Ishikawa (cell line): Measurements from ENCODE around the gene SLC6A6.

Experiments used
- CEBPB ChIP-seq: IDR thresholded peaks from 2 replicates; pipeline ENCODE4 v1.6.1; 2012
- CREB1 ChIP-seq: IDR thresholded peaks from 2 replicates; pipeline ENCODE4 v1.6.1; 2012; ENCODE audit warnings: low read depth
- EGR1 ChIP-seq: IDR thresholded peaks from 2 replicates; pipeline ENCODE4 v1.6.1; 2012
- EP300 ChIP-seq: IDR thresholded peaks from 2 replicates; pipeline ENCODE4 v1.6.1; 2012; ENCODE audit warnings: borderline replicate concordance
- FOXM1 ChIP-seq: IDR thresholded peaks from 2 replicates; pipeline ENCODE4 v1.6.1; 2012; ENCODE audit warnings: low read depth, borderline replicate concordance
- MAX ChIP-seq: IDR thresholded peaks from 2 replicates; pipeline ENCODE4 v1.6.1; 2012
- NFIC ChIP-seq: IDR thresholded peaks from 2 replicates; pipeline ENCODE4 v1.6.1; 2012
- RAD21 ChIP-seq: IDR thresholded peaks from 2 replicates; pipeline ENCODE4 v1.6.1; 2012; ENCODE audit warnings: low read depth
- TAF1 ChIP-seq: IDR thresholded peaks from 2 replicates; pipeline ENCODE4 v1.6.1; 2012; ENCODE audit warnings: low read depth, mild to moderate bottlenecking
- TCF12 ChIP-seq: IDR thresholded peaks from 2 replicates; pipeline ENCODE4 v1.6.1; 2012; ENCODE audit warnings: low read depth
- TEAD4 ChIP-seq: IDR thresholded peaks from 2 replicates; pipeline ENCODE4 v1.6.1; 2012
- YY1 ChIP-seq: IDR thresholded peaks from 2 replicates; pipeline ENCODE4 v1.6.1; 2012; ENCODE audit warnings: low read depth
- ZBTB7A ChIP-seq: IDR thresholded peaks from 2 replicates; pipeline ENCODE4 v1.6.1; 2012; ENCODE audit warnings: low read depth
- TF ChIP-seq, protein P1 (sequence below): IDR thresholded peaks from 2 replicates; pipeline ENCODE4 v1.6.1; 2012
- TF ChIP-seq, protein P2 (sequence below): IDR thresholded peaks from 2 replicates; pipeline ENCODE4 v1.6.1; 2012; ENCODE audit warnings: low read depth, mild to moderate bottlenecking

The SLC6A6 gene

DNA sequence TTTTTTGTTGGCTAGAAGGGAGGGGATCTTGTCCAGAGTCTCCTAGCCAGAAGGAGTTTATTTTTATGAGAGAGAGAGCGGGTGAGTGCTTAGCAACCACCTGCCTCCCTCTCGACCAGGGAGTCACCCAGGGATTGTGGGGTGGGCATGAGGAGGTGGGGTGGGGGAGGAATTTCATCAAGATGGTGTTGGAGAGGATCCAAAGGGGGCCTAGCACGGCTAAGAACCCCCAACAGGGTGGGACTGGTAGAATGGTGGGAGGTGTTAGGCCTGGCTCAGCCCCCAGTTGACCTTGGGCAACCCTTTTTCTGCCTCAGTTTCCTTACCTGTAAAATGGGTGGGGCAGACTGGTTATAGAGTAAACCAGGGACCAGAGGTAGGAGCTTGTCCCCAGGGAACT is 1.8 kb downstream of the SLC6A6 start:
- TF ChIP-seq EGR1 (no peak), FOXM1 (no peak), MAX (no peak), TEAD4 (no peak), EP300 (no peak), RAD21 (no peak), ZBTB7A (no peak), CEBPB (no peak), TCF12 (no peak), YY1 (no peak), TAF1 (no peak), CREB1 (no peak), NFIC (no peak)
- TF ChIP-seq, protein P1, sequence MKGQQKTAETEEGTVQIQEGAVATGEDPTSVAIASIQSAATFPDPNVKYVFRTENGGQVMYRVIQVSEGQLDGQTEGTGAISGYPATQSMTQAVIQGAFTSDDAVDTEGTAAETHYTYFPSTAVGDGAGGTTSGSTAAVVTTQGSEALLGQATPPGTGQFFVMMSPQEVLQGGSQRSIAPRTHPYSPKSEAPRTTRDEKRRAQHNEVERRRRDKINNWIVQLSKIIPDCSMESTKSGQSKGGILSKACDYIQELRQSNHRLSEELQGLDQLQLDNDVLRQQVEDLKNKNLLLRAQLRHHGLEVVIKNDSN, result no peak
- TF ChIP-seq, protein P2, sequence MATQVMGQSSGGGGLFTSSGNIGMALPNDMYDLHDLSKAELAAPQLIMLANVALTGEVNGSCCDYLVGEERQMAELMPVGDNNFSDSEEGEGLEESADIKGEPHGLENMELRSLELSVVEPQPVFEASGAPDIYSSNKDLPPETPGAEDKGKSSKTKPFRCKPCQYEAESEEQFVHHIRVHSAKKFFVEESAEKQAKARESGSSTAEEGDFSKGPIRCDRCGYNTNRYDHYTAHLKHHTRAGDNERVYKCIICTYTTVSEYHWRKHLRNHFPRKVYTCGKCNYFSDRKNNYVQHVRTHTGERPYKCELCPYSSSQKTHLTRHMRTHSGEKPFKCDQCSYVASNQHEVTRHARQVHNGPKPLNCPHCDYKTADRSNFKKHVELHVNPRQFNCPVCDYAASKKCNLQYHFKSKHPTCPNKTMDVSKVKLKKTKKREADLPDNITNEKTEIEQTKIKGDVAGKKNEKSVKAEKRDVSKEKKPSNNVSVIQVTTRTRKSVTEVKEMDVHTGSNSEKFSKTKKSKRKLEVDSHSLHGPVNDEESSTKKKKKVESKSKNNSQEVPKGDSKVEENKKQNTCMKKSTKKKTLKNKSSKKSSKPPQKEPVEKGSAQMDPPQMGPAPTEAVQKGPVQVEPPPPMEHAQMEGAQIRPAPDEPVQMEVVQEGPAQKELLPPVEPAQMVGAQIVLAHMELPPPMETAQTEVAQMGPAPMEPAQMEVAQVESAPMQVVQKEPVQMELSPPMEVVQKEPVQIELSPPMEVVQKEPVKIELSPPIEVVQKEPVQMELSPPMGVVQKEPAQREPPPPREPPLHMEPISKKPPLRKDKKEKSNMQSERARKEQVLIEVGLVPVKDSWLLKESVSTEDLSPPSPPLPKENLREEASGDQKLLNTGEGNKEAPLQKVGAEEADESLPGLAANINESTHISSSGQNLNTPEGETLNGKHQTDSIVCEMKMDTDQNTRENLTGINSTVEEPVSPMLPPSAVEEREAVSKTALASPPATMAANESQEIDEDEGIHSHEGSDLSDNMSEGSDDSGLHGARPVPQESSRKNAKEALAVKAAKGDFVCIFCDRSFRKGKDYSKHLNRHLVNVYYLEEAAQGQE, result no peak

DNA sequence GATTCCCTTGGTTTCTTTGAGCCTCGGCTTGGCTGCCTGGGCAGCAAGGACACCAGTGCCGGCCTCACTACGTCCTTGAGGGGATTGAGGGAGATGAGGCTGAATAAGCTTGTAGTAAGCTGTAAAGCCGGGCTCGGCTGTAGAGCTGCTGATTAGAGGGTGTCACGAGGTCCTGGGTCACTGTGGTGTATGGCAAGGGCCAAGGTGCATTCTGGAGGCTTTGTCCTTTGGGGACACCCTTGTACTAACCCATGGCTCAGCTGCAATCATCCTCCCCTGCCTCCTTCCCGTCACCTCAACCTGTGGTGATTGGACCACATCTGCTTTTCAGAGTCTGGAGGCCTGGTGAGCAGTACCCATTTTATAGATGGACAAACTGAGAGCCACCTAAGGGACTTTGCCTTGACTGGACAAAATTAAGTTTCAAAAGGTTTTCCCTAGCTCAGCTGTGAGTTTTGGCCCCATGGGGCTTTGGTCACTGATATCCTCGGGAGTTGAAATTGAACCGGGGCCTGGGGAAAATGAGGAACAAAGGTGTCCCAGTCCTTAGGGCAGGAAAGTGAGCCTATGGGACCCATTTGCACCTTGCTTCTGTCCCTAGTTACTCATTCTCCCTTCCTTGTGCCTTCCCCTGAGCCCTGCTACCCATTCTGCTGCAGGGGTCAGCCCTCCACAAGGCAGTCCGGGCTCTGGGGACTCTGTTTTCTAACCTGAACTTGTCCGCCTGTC is 2.4 kb downstream of the SLC6A6 start:
- TF ChIP-seq ZBTB7A (no peak), CREB1 (no peak), TEAD4 (no peak), RAD21 (no peak), YY1 (no peak), TCF12 (no peak), EGR1 (no peak), NFIC (no peak), TAF1 (no peak), MAX (no peak), CEBPB (no peak), FOXM1 (no peak), EP300 (no peak)
- TF ChIP-seq, protein P1, result no peak
- TF ChIP-seq, protein P2, result no peak

DNA sequence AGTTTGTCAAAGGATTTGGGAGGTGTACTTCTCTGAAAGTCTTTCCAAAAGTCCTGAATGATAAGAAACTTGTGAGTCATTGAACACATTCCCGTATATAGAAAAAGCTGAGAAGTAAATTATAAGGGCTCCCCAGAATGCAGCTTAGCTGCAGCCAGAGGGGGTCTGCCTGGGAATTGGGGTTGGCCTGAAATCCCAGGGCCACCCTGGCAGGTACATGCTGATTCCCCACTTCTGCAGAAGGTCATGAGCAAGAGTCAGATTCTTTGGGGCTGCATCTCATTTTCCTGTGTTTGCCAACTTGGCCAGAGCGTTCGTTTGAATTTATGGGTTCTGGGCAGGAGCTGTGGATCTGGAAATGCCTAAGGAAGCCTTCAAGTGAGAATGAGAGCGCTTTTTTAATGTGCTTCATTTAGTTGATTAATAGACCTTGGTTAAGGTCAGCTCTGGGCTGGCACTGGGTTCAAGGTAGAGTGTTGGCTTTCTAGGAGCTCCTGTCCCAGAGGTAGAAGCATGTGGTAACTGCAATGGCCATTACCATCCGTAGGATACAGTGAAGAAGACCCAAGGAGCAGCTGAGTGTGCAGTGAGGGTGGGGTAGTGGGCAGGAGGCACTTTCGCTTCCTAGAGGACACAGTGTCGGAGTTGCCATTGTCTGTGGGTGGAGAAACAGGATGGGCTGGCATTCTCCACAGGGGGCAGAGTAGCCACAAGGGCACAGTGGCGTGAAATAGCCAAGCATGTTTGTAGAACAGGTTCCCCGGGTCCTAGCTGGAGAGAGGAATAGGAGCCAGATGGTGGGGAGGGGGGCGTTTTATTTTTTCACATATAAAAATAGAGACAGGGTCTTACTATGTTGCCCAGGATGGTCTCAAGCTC is 3.2 kb downstream of the SLC6A6 start:
- no peak for TF ChIP-seq TAF1
- peak; percentile 52 for TF ChIP-seq TCF12
- TF ChIP-seq RAD21, result peak; percentile 18; the same call in 1 of the 2 replicates
- TF ChIP-seq EGR1, result no peak
- peak; percentile 52; the same call in 1 of the 2 replicates for TF ChIP-seq YY1
- TF ChIP-seq EP300, result peak; percentile 64; the same call in 1 of the 2 replicates
- TF ChIP-seq, protein P2, result no peak
- peak; percentile 61 for TF ChIP-seq MAX
- TF ChIP-seq FOXM1, result no peak
- TF ChIP-seq, protein P1, result no peak
- no peak for TF ChIP-seq CREB1
- TF ChIP-seq CEBPB, result no peak
- TF ChIP-seq TEAD4, result peak; percentile 37; the same call in 1 of the 2 replicates
- TF ChIP-seq ZBTB7A, result no peak
- TF ChIP-seq NFIC, result peak; percentile 67
